Measurements from ENCODE around the gene HERC4. TPM values are rescaled to one million over a fixed set of nuclear protein-coding genes. Genes with fewer than 3 reads are reported as not detected.

HERC4 gene
- total and polyA plus RNA-seq, 2 donors (not counting 1 experiment from before 2014, with no cell fraction given): 53.1 to 140 TPM

GRCh38 chr10:67965456-67965855, 109.6 kb downstream of the HERC4 start:
- Histone ChIP-seq H3K9me3 (ENCODE audit: control insufficient read depth, insufficient read depth, low read depth, low read length) (no peaks in the 10 kb centered on the region), H3K27me3 (ENCODE audit: control insufficient read depth, insufficient read depth, low read length) (no peaks in the 10 kb centered on the region), H3K4me2 (ENCODE audit: extremely low read depth, insufficient read depth, low read length) (no peak overlapping the region), H3K79me2 (ENCODE audit: control insufficient read depth, insufficient read depth, low read length) (peaks cover 13% of the 10 kb centered on the region), H3K27ac (ENCODE audit: insufficient read depth, low read length) (no peak overlapping the region), H3K9ac (ENCODE audit: insufficient read depth, low read length) (no peak overlapping the region), H4K20me1 (ENCODE audit: control insufficient read depth, extremely low read depth, insufficient read depth, low read length) (no peaks in the 10 kb centered on the region), H3K4me1 (ENCODE audit: control insufficient read depth, extremely low read depth, insufficient read depth, low read length) (no peaks in the 10 kb centered on the region), H3K36me3 (ENCODE audit: control insufficient read depth, insufficient read depth, low read length) (peaks cover 8% of the 10 kb centered on the region), H2AFZ (ENCODE audit: low read length) (no peak overlapping the region), H3K4me3 (replicated peaks in 1 of 4; ENCODE audit: control extremely low read depth in 1 of 4, insufficient read depth in 1 of 4, low read depth in 3 of 4, low read length in 4 of 4) (no peak overlapping the region)
- TF ChIP-seq EZH2 (IDR thresholded peaks at IDR 0.05; ENCODE audit: low read length, missing control alignments) (no peak), CTCF (conservative IDR thresholded peaks at IDR 0.05 in 1 of 2, IDR thresholded peaks at IDR 0.05 in 1 of 2; ENCODE audit: low read depth in 1 of 2, low read length in 2 of 2) (no peak)
- no peak for DNase-seq (ENCODE audit: low read depth in 2 of 2)

- Histone ChIP-seq H3K9me3 (ENCODE audit: control insufficient read depth, insufficient read depth, low read depth, low read length) (no peaks in the 10 kb centered on the region), H4K20me1 (ENCODE audit: control insufficient read depth, extremely low read depth, insufficient read depth, low read length) (no peaks in the 10 kb centered on the region), H2AFZ (ENCODE audit: low read length) (no peak overlapping the region), H3K27ac (ENCODE audit: insufficient read depth, low read length) (no peak overlapping the region), H3K4me1 (ENCODE audit: control insufficient read depth, extremely low read depth, insufficient read depth, low read length) (no peaks in the 10 kb centered on the region), H3K27me3 (ENCODE audit: control insufficient read depth, insufficient read depth, low read length) (no peaks in the 10 kb centered on the region), H3K9ac (ENCODE audit: insufficient read depth, low read length) (no peak overlapping the region), H3K79me2 (ENCODE audit: control insufficient read depth, insufficient read depth, low read length) (no peaks in the 10 kb centered on the region), H3K4me3 (replicated peaks in 1 of 4; ENCODE audit: control extremely low read depth in 1 of 4, insufficient read depth in 1 of 4, low read depth in 3 of 4, low read length in 4 of 4) (no peak overlapping the region), H3K4me2 (ENCODE audit: extremely low read depth, insufficient read depth, low read length) (no peak overlapping the region), H3K36me3 (ENCODE audit: control insufficient read depth, insufficient read depth, low read length) (peaks cover 7% of the 10 kb centered on the region)
- DNase-seq (ENCODE audit: low read depth in 2 of 2): no peak
- TF ChIP-seq CTCF (conservative IDR thresholded peaks at IDR 0.05 in 1 of 2, IDR thresholded peaks at IDR 0.05 in 1 of 2; ENCODE audit: low read depth in 1 of 2, low read length in 2 of 2): no peak
- TF ChIP-seq EZH2 (IDR thresholded peaks at IDR 0.05; ENCODE audit: low read length, missing control alignments): no peak
These were observed 115.1 kb downstream of the HERC4 start for GRCh38 chr10:67959839-67960476.

DNA sequence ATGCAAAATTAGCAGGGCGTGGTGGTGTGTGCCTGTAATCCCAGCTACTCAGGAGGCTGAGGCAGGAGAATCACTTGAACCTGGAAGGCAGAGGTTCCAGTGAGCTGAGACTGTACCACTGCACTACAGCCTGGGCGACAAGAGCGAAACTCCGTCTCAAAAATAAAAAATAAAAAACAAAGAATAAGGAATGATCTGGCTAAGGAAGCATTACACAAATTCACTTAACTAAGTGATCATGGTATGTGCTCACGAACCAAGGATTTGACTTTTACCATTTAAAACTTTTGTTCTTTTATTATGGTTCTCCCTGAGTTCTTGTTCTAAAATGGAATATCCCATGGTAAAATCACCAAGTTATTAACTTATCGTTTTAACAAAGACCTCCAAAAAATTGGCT, 119.5 kb downstream of the HERC4 start:
- H3K27ac ChIP-seq (ENCODE audit: insufficient read depth, low read length): no peak overlapping the region
- DNase-seq (ENCODE audit: low read depth in 2 of 2): no peak
- no peaks in the 10 kb centered on the region for H4K20me1 ChIP-seq (ENCODE audit: control insufficient read depth, extremely low read depth, insufficient read depth, low read length)
- H3K27me3 ChIP-seq (ENCODE audit: control insufficient read depth, insufficient read depth, low read length): no peaks in the 10 kb centered on the region
- H3K36me3 ChIP-seq (ENCODE audit: control insufficient read depth, insufficient read depth, low read length): peaks cover under 1% of the 10 kb centered on the region
- no peak overlapping the region for H3K4me2 ChIP-seq (ENCODE audit: extremely low read depth, insufficient read depth, low read length)
- TF ChIP-seq CTCF (conservative IDR thresholded peaks at IDR 0.05 in 1 of 2, IDR thresholded peaks at IDR 0.05 in 1 of 2; ENCODE audit: low read depth in 1 of 2, low read length in 2 of 2) (no peak), EZH2 (IDR thresholded peaks at IDR 0.05; ENCODE audit: low read length, missing control alignments) (no peak)
- no peak overlapping the region for H2AFZ ChIP-seq (ENCODE audit: low read length)
- no peaks in the 10 kb centered on the region for H3K9me3 ChIP-seq (ENCODE audit: control insufficient read depth, insufficient read depth, low read depth, low read length)
- no peak overlapping the region for H3K4me3 ChIP-seq (replicated peaks in 1 of 4; ENCODE audit: control extremely low read depth in 1 of 4, insufficient read depth in 1 of 4, low read depth in 3 of 4, low read length in 4 of 4)
- H3K4me1 ChIP-seq (ENCODE audit: control insufficient read depth, extremely low read depth, insufficient read depth, low read length): no peaks in the 10 kb centered on the region
- H3K79me2 ChIP-seq (ENCODE audit: control insufficient read depth, insufficient read depth, low read length): peaks cover 2% of the 10 kb centered on the region
- H3K9ac ChIP-seq (ENCODE audit: insufficient read depth, low read length): no peak overlapping the region

Measured in fibroblast of lung (primary cell).